ENCODE data around the gene SLC25A11.

GRCh38 chr17:4946312-4946976 is 6.6 kb upstream of the SLC25A11 start:
- TF ChIP-seq CTCF (IDR thresholded peaks at IDR 0.05; ENCODE audit: borderline replicate concordance, extremely low read depth, low read length, poor library complexity, severe bottlenecking) (no peak), EZH2 (IDR thresholded peaks at IDR 0.05; ENCODE audit: borderline replicate concordance, low read depth, low read length, severe bottlenecking) (no peak)

Data from DND-41 (cell line).